ENCODE results near the gene AKAP5. TPM values are rescaled to one million over a fixed set of nuclear protein-coding genes. Genes with fewer than 3 reads are reported as not detected.

Gene AKAP5
- total and polyA plus RNA-seq, 2 of the 13 experiments (the other 11 are each of a cell fraction or from before 2014, with no cell fraction given), result 0.18 to 1.5 TPM

GRCh38 chr14:64504310-64504896, 39.1 kb downstream of the AKAP5 start, which contains the start of gene ZBTB1 (continued):
- TF ChIP-seq THAP8 (CRISPR knock-in tag; IDR thresholded peaks at IDR 0.05; ENCODE audit: borderline replicate concordance) (0 out of 2 replicates have a peak, but pooled peaks have one; percentile 7), CCAR2 (optimal IDR thresholded peaks at IDR 0.05; ENCODE audit: low read depth, low read length) (no peak), ZNF350 (CRISPR knock-in tag; IDR thresholded peaks at IDR 0.05; ENCODE audit: borderline replicate concordance, low read depth) (0 out of 2 replicates have a peak, but pooled peaks have one; percentile 52), ZNF275 (CRISPR knock-in tag; IDR thresholded peaks at IDR 0.05; ENCODE audit: borderline replicate concordance) (0 out of 2 replicates have a peak, but pooled peaks have one; percentile 1), SNAI1 (CRISPR knock-in tag; IDR thresholded peaks at IDR 0.05; ENCODE audit: borderline replicate concordance) (0 out of 2 replicates have a peak, but pooled peaks have one; percentile 32), POLR2G (IDR thresholded peaks at IDR 0.05; ENCODE audit: low read depth, low read length) (peak; percentile 71), JUN (CRISPR knock-in tag; IDR thresholded peaks at IDR 0.05) (no peak), RXRA (CRISPR knock-in tag; IDR thresholded peaks at IDR 0.05) (peak; percentile 62; the same call in 1 of the 2 replicates), NR3C1 (CRISPR knock-in tag; IDR thresholded peaks at IDR 0.05) (no peak), RFX3 (CRISPR knock-in tag; IDR thresholded peaks at IDR 0.05) (no peak), ZNF605 (CRISPR knock-in tag; IDR thresholded peaks at IDR 0.05) (no peak; the same call in none of the 2 replicates), SAFB2 (CRISPR knock-in tag; IDR thresholded peaks at IDR 0.05; ENCODE audit: borderline replicate concordance, low read depth) (no peak), RBAK (CRISPR knock-in tag; IDR thresholded peaks at IDR 0.05) (no peak)
- TF ChIP-seq, protein P1, sequence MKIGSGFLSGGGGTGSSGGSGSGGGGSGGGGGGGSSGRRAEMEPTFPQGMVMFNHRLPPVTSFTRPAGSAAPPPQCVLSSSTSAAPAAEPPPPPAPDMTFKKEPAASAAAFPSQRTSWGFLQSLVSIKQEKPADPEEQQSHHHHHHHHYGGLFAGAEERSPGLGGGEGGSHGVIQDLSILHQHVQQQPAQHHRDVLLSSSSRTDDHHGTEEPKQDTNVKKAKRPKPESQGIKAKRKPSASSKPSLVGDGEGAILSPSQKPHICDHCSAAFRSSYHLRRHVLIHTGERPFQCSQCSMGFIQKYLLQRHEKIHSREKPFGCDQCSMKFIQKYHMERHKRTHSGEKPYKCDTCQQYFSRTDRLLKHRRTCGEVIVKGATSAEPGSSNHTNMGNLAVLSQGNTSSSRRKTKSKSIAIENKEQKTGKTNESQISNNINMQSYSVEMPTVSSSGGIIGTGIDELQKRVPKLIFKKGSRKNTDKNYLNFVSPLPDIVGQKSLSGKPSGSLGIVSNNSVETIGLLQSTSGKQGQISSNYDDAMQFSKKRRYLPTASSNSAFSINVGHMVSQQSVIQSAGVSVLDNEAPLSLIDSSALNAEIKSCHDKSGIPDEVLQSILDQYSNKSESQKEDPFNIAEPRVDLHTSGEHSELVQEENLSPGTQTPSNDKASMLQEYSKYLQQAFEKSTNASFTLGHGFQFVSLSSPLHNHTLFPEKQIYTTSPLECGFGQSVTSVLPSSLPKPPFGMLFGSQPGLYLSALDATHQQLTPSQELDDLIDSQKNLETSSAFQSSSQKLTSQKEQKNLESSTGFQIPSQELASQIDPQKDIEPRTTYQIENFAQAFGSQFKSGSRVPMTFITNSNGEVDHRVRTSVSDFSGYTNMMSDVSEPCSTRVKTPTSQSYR (CRISPR knock-in tag; IDR thresholded peaks at IDR 0.05; ENCODE audit: borderline replicate concordance), result 0 out of 2 replicates have a peak, but pooled peaks have one; percentile 3
- TF ChIP-seq, protein P2, sequence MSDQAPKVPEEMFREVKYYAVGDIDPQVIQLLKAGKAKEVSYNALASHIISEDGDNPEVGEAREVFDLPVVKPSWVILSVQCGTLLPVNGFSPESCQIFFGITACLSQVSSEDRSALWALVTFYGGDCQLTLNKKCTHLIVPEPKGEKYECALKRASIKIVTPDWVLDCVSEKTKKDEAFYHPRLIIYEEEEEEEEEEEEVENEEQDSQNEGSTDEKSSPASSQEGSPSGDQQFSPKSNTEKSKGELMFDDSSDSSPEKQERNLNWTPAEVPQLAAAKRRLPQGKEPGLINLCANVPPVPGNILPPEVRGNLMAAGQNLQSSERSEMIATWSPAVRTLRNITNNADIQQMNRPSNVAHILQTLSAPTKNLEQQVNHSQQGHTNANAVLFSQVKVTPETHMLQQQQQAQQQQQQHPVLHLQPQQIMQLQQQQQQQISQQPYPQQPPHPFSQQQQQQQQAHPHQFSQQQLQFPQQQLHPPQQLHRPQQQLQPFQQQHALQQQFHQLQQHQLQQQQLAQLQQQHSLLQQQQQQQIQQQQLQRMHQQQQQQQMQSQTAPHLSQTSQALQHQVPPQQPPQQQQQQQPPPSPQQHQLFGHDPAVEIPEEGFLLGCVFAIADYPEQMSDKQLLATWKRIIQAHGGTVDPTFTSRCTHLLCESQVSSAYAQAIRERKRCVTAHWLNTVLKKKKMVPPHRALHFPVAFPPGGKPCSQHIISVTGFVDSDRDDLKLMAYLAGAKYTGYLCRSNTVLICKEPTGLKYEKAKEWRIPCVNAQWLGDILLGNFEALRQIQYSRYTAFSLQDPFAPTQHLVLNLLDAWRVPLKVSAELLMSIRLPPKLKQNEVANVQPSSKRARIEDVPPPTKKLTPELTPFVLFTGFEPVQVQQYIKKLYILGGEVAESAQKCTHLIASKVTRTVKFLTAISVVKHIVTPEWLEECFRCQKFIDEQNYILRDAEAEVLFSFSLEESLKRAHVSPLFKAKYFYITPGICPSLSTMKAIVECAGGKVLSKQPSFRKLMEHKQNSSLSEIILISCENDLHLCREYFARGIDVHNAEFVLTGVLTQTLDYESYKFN (CRISPR knock-in tag; conservative IDR thresholded peaks at IDR 0.05), result no peak; the same call in 1 of the 2 replicates
- TF ChIP-seq, protein P3, sequence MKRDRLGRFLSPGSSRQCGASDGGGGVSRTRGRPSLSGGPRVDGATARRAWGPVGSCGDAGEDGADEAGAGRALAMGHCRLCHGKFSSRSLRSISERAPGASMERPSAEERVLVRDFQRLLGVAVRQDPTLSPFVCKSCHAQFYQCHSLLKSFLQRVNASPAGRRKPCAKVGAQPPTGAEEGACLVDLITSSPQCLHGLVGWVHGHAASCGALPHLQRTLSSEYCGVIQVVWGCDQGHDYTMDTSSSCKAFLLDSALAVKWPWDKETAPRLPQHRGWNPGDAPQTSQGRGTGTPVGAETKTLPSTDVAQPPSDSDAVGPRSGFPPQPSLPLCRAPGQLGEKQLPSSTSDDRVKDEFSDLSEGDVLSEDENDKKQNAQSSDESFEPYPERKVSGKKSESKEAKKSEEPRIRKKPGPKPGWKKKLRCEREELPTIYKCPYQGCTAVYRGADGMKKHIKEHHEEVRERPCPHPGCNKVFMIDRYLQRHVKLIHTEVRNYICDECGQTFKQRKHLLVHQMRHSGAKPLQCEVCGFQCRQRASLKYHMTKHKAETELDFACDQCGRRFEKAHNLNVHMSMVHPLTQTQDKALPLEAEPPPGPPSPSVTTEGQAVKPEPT (CRISPR knock-in tag; IDR thresholded peaks at IDR 0.05; ENCODE audit: low read depth), result no peak

Measured in HepG2 (cell line).